BE2C (cell line): ENCODE data around the gene DPYD.

Experiments used
- DNase-seq: peaks from one replicate; pipeline ENCODE4 v3.0.0-alpha.2; 2020
- H3K27me3 ChIP-seq: fragments of 250-450 bp; sonication (Bioruptor Pico); 2 replicates; pipeline ENCODE4 v1.5.1; 2020; ENCODE audit warnings: mild to moderate bottlenecking
- H3K36me3 ChIP-seq: fragments of 250-450 bp; sonication (Bioruptor Pico); 2 replicates; pipeline ENCODE4 v1.5.1; 2020; ENCODE audit warnings: mild to moderate bottlenecking
- H3K4me1 ChIP-seq: fragments of 250-450 bp; sonication (Bioruptor Pico); 2 replicates; pipeline ENCODE4 v1.5.1; 2020
- H3K4me3 ChIP-seq: 2 replicates; pipeline ENCODE4 v1.5.1; 2011; ENCODE audit warnings: low read depth, low read length
- H3K9me3 ChIP-seq: fragments of 250-450 bp; sonication (Bioruptor Pico); 2 replicates; pipeline ENCODE4 v1.5.1; 2020
- TF ChIP-seq, protein P1 (sequence below): IDR thresholded peaks from 2 replicates; pipeline ENCODE4 v1.5.1; 2012; ENCODE audit warnings: mild to moderate bottlenecking, low read depth, low read length

DPYD gene

DNA sequence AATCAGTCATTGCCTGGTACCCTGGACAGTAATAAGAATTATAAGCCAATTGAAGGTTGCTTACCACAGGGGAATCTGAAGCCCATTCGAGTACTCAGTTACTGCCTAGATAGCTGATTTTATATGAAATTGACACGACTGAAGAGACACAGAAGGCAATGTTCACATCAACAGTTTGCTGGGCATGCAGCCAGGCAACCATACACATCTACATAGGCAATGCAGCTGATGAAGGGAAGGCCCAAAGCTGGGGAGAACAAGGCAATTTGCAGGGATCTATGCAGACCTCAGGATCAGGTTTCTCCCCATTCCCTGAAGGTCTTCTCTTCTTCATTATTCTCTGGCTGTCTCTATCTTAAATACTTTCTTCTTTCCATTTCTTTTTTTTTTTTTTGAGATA lies 750.5 kb downstream of the DPYD start:
- peaks cover 27% of the 10 kb centered on the region for H3K4me1 ChIP-seq
- no peaks in the 10 kb centered on the region for H3K36me3 ChIP-seq
- DNase-seq, result peak; percentile 28
- H3K9me3 ChIP-seq, result no peaks in the 10 kb centered on the region
- no peaks in the 10 kb centered on the region for H3K27me3 ChIP-seq
- H3K4me3 ChIP-seq, result no peak overlapping the region
- TF ChIP-seq, protein P1, sequence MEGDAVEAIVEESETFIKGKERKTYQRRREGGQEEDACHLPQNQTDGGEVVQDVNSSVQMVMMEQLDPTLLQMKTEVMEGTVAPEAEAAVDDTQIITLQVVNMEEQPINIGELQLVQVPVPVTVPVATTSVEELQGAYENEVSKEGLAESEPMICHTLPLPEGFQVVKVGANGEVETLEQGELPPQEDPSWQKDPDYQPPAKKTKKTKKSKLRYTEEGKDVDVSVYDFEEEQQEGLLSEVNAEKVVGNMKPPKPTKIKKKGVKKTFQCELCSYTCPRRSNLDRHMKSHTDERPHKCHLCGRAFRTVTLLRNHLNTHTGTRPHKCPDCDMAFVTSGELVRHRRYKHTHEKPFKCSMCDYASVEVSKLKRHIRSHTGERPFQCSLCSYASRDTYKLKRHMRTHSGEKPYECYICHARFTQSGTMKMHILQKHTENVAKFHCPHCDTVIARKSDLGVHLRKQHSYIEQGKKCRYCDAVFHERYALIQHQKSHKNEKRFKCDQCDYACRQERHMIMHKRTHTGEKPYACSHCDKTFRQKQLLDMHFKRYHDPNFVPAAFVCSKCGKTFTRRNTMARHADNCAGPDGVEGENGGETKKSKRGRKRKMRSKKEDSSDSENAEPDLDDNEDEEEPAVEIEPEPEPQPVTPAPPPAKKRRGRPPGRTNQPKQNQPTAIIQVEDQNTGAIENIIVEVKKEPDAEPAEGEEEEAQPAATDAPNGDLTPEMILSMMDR, result no peak

DNA sequence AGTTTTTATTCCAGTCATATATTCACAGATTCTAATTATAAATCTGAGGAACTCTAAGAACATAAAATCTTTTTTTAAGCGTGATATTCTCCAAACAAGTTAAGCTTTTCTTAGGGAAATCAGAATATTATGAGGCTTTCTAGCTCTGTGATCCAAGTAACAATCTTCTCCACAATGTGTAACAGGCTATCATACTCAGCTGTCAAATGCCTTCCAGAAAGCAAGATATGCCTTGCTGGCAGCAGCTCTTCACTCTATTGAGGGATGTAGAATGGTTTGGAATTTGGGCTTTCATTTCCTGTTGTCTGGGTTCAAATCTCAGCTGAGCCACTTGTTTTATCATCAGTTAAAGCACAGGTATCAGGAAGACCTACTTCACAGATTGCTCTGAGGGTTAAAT lies 752.8 kb downstream of the DPYD start:
- Histone ChIP-seq H3K9me3 (no peaks in the 10 kb centered on the region), H3K4me1 (peaks cover 11% of the 10 kb centered on the region), H3K27me3 (no peaks in the 10 kb centered on the region), H3K36me3 (no peaks in the 10 kb centered on the region), H3K4me3 (no peak overlapping the region)
- DNase-seq, result no peak
- TF ChIP-seq, protein P1, result no peak

DNA sequence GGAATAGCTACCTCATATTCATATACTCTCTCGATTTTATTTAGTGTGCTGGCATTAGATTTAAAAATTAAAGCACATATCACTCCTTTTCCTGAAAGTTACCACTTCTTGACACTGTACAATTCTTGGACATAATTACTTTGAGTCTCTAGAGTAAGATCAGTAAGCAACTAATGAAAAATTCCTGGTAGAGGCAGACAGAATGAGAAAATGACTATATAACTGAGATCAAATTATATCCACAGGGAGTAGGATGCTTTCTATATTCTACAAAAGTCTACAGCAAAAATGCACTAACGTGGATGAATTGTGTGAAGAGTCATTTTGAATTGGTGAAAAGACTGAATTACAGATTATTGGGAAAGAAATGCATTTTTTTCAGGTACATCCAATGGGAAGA lies 753.6 kb downstream of the DPYD start:
- TF ChIP-seq, protein P1, result no peak
- Histone ChIP-seq H3K9me3 (no peaks in the 10 kb centered on the region), H3K4me1 (peaks cover 3% of the 10 kb centered on the region), H3K36me3 (no peaks in the 10 kb centered on the region), H3K4me3 (no peak overlapping the region), H3K27me3 (no peaks in the 10 kb centered on the region)
- DNase-seq, result no peak

DNA sequence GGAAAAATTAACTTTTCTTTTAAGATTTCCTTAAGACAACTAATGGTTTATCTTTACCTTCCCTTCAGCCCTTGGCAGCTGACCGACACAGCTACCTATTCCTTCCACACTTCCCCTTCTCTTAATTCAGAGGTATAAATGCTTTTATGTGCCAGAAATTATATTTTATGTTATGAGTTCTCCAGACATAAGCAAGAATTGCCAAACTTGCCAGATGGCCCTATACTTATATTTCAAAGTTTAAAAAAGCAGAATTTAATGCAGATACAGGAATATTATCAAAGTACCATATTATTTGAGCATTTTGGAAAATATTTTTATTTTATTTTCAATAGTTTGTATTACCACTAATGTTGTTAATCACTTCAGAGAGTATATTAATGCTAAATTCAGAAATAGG lies 754.2 kb downstream of the DPYD start:
- H3K36me3 ChIP-seq, result no peaks in the 10 kb centered on the region
- H3K9me3 ChIP-seq, result no peaks in the 10 kb centered on the region
- no peaks in the 10 kb centered on the region for H3K27me3 ChIP-seq
- TF ChIP-seq, protein P1, result no peak
- no peak for DNase-seq
- no peak overlapping the region for H3K4me3 ChIP-seq
- no peaks in the 10 kb centered on the region; the same call in 1 of the 2 replicates for H3K4me1 ChIP-seq

DNA sequence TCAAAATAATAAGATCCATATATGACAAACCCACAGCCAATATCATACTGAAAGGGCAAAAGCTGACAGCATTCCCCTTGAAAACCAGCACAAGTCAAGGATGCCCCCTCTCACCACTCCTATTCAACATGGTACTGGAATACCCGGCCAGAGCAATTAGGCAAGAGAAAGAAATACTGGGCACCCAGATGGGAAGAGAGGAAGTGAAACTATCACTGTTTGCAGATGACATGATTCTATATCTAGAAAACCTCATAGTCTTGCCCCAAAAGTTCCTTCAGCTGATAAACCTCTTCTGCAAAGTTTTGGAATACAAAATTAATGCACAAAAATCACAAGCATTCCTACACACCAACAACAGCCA lies 756.6 kb downstream of the DPYD start:
- Histone ChIP-seq H3K4me3 (no peak overlapping the region), H3K36me3 (no peaks in the 10 kb centered on the region), H3K9me3 (no peaks in the 10 kb centered on the region), H3K27me3 (no peaks in the 10 kb centered on the region), H3K4me1 (peaks cover 13% of the 10 kb centered on the region)
- TF ChIP-seq, protein P1, result no peak
- no peak for DNase-seq

DNA sequence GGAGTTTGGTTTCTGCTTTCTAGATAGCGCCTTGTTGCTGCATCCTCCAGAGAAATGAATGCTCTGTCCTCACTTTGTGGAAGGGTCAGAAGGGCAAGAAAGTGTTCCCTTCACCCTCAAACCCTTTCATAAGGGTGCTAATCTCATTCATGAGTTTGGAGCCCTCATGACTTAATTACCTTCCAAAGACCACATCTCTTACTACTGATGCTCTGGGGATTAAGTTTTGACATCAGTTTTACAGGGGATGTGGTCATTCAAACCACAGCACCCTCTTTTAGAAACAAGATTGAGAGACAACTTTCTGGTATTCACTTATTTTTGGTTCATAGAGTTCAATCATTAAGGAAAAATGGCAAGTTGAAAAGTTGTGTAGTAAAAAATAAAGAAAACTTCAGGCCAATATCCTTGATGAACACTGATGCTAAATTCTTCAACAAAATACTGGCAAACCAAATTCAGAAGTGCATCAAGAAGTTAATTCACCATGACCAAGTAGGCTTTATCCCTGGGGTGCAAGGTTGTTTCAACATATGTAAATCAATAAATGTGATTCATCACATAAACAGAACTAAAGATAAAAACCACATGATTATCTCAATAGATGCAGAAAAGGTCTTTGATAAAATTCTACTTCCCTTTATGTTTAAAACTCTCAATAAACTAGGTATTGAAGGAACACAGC lies 757.1 kb downstream of the DPYD start:
- DNase-seq, result no peak
- peaks cover 19% of the 10 kb centered on the region for H3K4me1 ChIP-seq
- no peaks in the 10 kb centered on the region for H3K27me3 ChIP-seq
- TF ChIP-seq, protein P1, result no peak
- no peaks in the 10 kb centered on the region for H3K36me3 ChIP-seq
- H3K9me3 ChIP-seq, result no peaks in the 10 kb centered on the region
- H3K4me3 ChIP-seq, result no peak overlapping the region
